ENCODE results near the gene TEX11.
"Not testable (repeated sequence)": the region's sequence is repeated elsewhere in the genome, so short reads cannot be mapped to it uniquely, and the experiment has no call there.

TEX11 gene

GRCh38 chrX:70754169-70754848 is 154.2 kb downstream of the TEX11 start:
- DNase-seq, result no peak

- not testable (repeated sequence) for DNase-seq
These were observed 174.7 kb downstream of the TEX11 start for GRCh38 chrX:70733774-70734173.

GRCh38 chrX:70727961-70728360 is 180.6 kb downstream of the TEX11 start:
- not testable (repeated sequence) for DNase-seq

- no peak for DNase-seq
These were observed 187.8 kb downstream of the TEX11 start for GRCh38 chrX:70720721-70721120.

GRCh38 chrX:70711336-70711735 is 197.2 kb downstream of the TEX11 start:
- not testable (repeated sequence) for DNase-seq

GRCh38 chrX:70694339-70695122 is 214.0 kb downstream of the TEX11 start:
- no peak for DNase-seq

- DNase-seq, result not testable (repeated sequence)
These were observed 229.1 kb downstream of the TEX11 start for GRCh38 chrX:70679455-70679854.

- no peak for DNase-seq
These were observed 233.2 kb downstream of the TEX11 start for GRCh38 chrX:70675284-70675683.

GRCh38 chrX:70672326-70672725 is 236.2 kb downstream of the TEX11 start:
- DNase-seq, result no peak

GRCh38 chrX:70669120-70669519 is 239.4 kb downstream of the TEX11 start:
- no peak for DNase-seq

GRCh38 chrX:70664726-70665125 is 243.8 kb downstream of the TEX11 start:
- no peak for DNase-seq

GRCh38 chrX:70661124-70661523 is 247.4 kb downstream of the TEX11 start:
- DNase-seq, result not testable (repeated sequence)

- not testable (repeated sequence) for DNase-seq
These were observed 251.0 kb downstream of the TEX11 start for GRCh38 chrX:70657546-70657945.

GRCh38 chrX:70656304-70656703 is 252.2 kb downstream of the TEX11 start:
- DNase-seq, result no peak

- DNase-seq, result not testable (repeated sequence)
These were observed 260.6 kb downstream of the TEX11 start for GRCh38 chrX:70647910-70648309.

GRCh38 chrX:70636218-70636617 is 272.3 kb downstream of the TEX11 start:
- DNase-seq, result no peak

GRCh38 chrX:70635669-70636068 is 272.8 kb downstream of the TEX11 start:
- no peak for DNase-seq

- no peak for DNase-seq
These were observed 273.3 kb downstream of the TEX11 start for GRCh38 chrX:70635227-70635626.

- no peak for DNase-seq
These were observed 286.8 kb downstream of the TEX11 start for GRCh38 chrX:70621743-70622142.

- no peak for DNase-seq
These were observed 290.0 kb downstream of the TEX11 start for GRCh38 chrX:70618467-70618866.

GRCh38 chrX:70613295-70613694 is 295.2 kb downstream of the TEX11 start:
- no peak for DNase-seq

GRCh38 chrX:70605352-70605751 is 303.2 kb downstream of the TEX11 start:
- DNase-seq, result no peak

- no peak for DNase-seq
These were observed 316.4 kb downstream of the TEX11 start for GRCh38 chrX:70592091-70592490.

- DNase-seq, result not testable (repeated sequence)
These were observed 321.4 kb downstream of the TEX11 start for GRCh38 chrX:70587158-70587557.
